GM21423 (cell line): Measurements from ENCODE around the gene NIPAL3.
"Not testable (repeated sequence)": the region's sequence is repeated elsewhere in the genome, so short reads cannot be mapped to it uniquely, and the experiment has no call there.

Source experiments
- ATAC-seq: cut with Tn5 transposase; IDR thresholded peaks from one replicate; pipeline ENCODE4 v1.9.1; 2021; ENCODE audit warnings: mild to moderate bottlenecking, moderate library complexity; ENCODE audit not compliant: unreplicated experiment

Gene NIPAL3

GRCh38 chr1:24508911-24509310 is 93.3 kb downstream of the NIPAL3 start:
- ATAC-seq, result no peak

DNA sequence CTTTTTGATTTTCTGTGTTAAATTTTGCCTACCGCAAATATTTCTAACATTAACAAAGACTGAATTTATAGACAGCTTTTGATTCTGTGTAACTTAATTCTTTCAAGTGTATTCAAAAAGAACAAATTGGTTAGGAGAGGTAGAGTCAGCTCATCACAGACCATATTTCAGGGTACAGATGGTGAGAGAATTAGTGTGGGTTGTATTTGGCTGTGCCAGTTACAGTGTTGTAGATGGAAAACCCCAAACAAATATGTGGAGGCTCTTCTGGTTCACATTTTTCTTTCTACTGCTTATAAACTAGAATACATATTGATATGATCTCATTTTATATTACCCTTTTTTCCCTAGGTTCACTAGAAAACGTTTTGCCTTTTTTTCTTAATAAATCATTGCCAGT is 98.1 kb downstream of the NIPAL3 start:
- ATAC-seq, result no peak

DNA sequence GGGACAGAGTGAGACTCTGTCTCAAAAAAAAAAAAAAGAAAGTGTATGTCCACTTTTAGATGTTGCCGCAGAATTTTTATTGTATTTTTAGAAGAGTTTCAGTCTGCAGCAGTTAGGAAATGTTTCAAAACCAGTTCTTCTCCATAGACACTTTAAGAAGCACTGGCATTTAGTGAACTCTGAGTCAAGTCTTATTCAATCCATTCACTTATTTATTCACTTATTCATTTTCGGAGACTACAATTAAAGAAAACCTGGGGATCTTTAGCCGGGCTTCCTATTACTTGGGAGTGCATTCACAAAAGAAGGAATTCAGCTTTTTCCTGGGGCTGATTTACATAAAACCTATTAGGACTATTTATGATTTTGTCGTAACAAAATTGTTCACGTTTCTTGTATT is 99.3 kb downstream of the NIPAL3 start:
- no peak for ATAC-seq

DNA sequence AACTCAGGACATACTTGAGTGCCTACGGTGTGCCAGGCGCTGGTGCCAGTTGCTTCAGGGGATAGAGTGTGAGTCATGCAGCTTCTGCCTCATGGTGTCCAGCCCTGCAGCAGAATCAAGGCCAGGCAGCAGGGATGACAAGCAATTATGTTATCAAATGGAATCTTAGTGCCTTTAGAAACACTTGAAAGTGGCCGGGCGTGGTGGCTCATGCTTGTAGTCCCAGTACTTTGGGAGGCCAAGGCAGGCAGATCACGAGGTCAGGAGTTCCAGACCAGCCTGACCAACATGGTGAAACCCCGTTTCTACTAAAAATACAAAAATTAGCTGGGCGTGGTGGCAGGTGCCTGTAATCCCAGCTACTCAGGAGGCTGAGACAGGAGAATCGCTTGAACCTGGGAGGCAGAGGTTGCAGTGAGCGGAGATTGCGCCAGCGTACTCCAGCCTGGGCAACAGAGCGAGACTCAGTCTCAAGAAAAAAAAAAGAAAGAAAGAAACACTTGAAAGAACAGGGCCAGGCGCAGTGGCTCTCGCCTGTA is 100.1 kb downstream of the NIPAL3 start:
- not testable (repeated sequence) for ATAC-seq

DNA sequence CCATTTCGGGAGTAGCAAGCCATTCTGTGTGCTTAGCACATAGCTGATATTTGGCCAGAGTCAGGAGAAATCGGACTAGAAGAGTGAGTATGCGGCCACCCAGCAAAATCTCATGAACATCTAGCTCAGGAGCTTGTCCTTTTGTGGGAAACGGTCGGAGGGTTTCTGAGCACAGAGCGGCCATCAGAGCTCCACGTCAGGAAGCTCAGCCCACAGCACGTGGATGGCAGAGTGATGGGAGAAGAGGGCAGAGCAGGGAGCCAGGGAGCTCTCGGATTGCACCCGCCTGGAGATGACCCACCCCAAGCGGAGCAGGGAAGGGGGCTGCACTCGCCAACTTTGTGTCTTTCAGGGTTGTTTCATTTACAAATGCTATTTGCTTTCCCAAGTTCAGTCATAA is 100.9 kb downstream of the NIPAL3 start:
- ATAC-seq, result no peak

GRCh38 chr1:24517898-24518297 is 102.3 kb downstream of the NIPAL3 start:
- ATAC-seq, result no peak

DNA sequence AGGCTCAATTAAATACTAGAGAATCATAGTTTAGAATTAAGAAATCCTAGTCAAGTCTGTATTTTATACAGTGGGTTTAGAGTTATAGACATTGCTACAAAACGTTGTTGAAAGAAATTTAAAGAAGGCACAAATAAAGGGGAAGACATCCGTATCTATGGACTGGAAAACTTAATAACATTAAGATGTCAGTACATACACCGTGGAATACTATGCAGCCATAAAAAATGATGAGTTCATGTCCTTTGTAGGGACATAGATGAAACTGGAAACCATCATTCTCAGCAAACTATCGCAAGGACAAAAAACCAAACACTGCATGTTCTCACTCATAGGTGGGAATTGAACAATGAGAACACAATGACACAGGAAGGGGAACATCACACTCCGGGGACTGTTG is 104.7 kb downstream of the NIPAL3 start:
- not testable (repeated sequence) for ATAC-seq
